C4-2B (cell line): ENCODE measurements around the gene IQGAP2.

ENCODE experiments used
- H3K27ac ChIP-seq: fragments of 450-650 bp; 2 replicates; pipeline ENCODE4 v1.5.1; 2017
- CTCF ChIP-seq: fragments of 450-650 bp; conservative IDR thresholded peaks from 2 replicates; pipeline ENCODE4 v1.5.1; 2017; ENCODE audit warnings: mild to moderate bottlenecking
- ZFX ChIP-seq: fragments of 450-650 bp; IDR thresholded peaks from 2 replicates; pipeline ENCODE4 v1.6.1; 2017

Gene IQGAP2

GRCh38 chr5:76754668-76755078 is 351.6 kb downstream of the IQGAP2 start:
- no peak for TF ChIP-seq CTCF
- TF ChIP-seq ZFX: no peak
- peak overlapping the region; percentile 42; the same call in 1 of the 2 replicates for H3K27ac ChIP-seq

- TF ChIP-seq CTCF (no peak), ZFX (no peak)
- no peak overlapping the region for H3K27ac ChIP-seq
Observed at GRCh38 chr5:76755779-76756637, 352.9 kb downstream of the IQGAP2 start.

GRCh38 chr5:76757049-76757448 is 354.0 kb downstream of the IQGAP2 start:
- no peak overlapping the region for H3K27ac ChIP-seq
- no peak for TF ChIP-seq CTCF
- no peak for TF ChIP-seq ZFX
